NCI-H1048 (cell line): ENCODE measurements around the gene SKA2.
"Not testable (repeated sequence)": the region's sequence is repeated elsewhere in the genome, so short reads cannot be mapped to it uniquely, and the experiment has no call there.

Source experiments
- DNase-seq: peaks from one replicate; lab custom pipeline; 2025; lab: John Stamatoyannopoulos, UW

SKA2 gene

DNA sequence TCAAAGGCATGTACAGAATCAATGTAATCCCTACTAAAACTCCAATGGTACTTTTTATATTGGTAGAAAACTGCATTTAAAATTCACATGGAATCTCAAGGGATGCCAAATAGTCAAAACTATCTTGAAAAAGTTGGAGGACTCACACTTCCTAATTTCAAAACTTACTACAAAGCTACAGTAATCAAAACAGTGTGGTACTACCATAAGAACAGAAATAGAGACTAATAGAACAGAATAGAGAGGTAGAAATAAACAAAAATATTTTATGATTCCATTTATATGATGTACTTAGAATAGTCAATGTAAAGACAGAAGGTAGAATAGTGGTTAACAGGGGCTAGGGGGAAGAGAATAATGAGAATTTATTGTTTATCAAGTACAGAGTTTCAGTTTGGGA lies 57.1 kb downstream of the SKA2 start:
- DNase-seq, result no peak

DNA sequence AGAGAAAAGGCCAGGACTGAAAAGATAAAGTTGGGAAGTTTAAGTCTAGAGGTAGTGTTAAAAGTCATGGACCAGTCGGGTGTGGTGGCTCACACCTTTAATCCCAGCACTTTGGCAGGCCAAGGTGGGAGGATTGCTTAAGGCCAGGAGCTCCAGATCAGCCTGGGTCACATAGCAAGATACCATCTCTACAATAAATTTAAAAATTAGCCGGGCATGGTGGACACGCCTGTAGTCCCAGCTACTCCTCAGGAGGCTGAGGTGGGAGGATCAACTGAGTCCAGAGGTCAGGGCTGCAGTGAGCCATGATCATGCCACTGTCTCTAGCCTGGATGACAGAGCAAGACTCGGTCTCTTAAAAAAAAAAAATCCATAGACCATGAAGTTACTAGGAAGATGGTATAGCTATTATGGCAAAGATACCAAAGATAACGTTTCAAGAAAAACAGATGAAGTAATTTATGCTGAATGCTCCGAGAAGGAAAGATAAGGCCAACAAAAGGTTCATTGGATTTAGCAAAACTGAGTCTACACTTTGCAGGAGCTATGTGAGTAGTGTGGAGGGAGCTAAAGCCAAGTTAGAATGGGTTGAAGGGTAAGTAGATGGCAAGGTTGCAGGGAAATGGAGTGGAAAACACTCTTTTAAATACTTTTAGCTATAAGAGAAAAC lies 60.0 kb downstream of the SKA2 start:
- DNase-seq, result no peak

- no peak for DNase-seq
Measured at GRCh38 chr17:59093702-59094231, 61.2 kb downstream of the SKA2 start.

DNA sequence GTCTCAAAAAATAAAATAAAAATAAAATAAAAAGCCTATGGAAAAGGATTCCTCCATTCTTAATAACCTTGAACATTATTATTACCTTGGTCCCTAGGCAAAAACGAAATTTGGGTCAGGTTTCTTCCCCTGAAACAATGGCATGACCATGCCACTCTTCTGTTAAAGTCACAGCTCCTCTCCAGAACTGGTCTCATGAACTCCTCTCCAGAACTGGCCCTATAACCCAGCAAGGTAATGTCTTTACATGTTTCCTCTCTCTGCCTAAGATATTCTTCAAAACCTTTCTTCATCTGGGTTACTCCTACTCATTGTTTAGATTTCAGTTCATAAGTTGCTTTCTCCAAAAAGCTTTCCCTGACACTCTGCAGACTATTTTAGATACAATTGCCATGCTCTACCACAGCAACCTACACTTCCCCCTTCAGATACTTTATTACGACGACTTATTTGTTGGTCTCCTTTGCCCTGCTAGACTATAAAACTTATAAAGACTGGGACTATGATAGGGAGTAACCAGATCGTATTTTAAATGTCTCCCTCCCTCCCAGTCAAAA lies 61.8 kb downstream of the SKA2 start:
- no peak for DNase-seq

DNA sequence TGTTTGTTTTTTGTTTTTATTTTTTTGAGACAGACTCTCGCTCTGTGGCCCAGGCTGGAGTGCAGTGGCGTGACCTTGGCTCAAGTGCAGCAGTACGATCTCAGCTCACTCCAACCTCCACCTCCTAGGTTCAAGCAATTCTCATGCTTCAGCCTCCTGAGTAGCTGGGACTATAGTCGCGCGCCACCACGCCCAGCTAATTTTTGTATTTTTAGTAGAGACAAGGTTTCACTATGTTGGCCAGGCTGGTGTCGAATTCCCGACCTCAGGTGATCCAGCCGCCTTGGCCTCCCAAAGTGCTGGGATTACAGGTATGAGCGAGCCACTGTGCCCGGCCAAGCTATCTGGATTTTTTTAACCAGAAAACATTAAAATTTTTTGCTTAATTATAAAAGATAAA lies 64.4 kb downstream of the SKA2 start:
- DNase-seq, result not testable (repeated sequence)

GRCh38 chr17:59084154-59084553 lies 70.8 kb downstream of the SKA2 start:
- no peak for DNase-seq

- DNase-seq, result no peak
Measured at GRCh38 chr17:59074494-59074893, 80.5 kb downstream of the SKA2 start.

GRCh38 chr17:59073972-59074371 lies 81.0 kb downstream of the SKA2 start:
- DNase-seq, result no peak

- no peak for DNase-seq
Measured at GRCh38 chr17:59069856-59070255, 85.1 kb downstream of the SKA2 start.

DNA sequence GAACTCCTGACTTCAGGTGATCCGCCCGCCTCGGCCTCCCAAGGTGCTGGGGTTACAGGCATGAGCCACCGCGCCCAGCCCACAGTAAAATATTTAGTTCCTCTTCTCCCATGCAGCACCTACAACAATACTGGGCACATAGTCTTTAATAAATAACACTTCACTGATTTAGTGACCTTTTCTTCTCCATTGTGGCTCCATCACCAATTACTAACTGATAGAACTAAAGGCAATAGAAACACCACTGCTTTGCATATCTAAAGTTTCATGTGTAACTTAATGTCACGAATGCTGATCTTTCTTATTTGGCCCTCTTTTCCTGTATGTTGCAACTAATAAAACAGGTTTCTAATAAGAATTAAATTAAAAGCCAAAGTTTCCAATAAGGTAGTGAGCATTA lies 87.2 kb downstream of the SKA2 start:
- no peak for DNase-seq

GRCh38 chr17:59067340-59067739 lies 87.6 kb downstream of the SKA2 start:
- no peak for DNase-seq

DNA sequence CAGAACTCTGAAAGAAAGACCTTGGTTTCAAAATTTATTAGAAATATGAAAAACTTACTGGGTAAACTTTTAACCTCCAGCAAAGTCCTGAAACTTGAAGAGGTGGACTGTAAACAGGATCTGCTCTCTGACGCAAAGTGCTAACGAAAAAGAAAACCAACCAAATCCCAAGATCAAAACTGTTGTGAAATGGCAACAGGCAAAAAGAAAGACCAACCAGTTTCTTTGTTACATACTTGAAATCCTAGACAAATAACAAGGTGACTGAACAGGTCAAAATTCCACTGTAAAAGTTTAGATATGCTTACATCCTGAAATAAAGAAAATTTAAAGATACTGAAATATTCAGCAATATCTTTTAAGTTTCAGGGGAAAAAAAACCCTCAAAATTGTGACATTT lies 92.5 kb downstream of the SKA2 start:
- DNase-seq, result no peak
